Lower leg skin (tissue), 3 donors: ENCODE measurements around the gene FN3K.

ENCODE experiments used
- POLR2A ChIP-seq, 2 donors: fragments of 450-650 bp; IDR thresholded peaks; one replicate each; pipeline ENCODE4 v1.6.1; 2016 to 2017; ENCODE audit warnings: antibody characterized with exemption in 2 of 2, mild to moderate bottlenecking in 1 of 2, moderate library complexity in 1 of 2
- TF ChIP-seq, protein P1 (sequence below), 3 donors: fragments of 450-650 bp; IDR thresholded peaks; one replicate each; pipeline ENCODE4 v1.5.1; 2016; ENCODE audit warnings: antibody characterized with exemption in 3 of 3, mild to moderate bottlenecking in 3 of 3, moderate library complexity in 2 of 3

DNA sequence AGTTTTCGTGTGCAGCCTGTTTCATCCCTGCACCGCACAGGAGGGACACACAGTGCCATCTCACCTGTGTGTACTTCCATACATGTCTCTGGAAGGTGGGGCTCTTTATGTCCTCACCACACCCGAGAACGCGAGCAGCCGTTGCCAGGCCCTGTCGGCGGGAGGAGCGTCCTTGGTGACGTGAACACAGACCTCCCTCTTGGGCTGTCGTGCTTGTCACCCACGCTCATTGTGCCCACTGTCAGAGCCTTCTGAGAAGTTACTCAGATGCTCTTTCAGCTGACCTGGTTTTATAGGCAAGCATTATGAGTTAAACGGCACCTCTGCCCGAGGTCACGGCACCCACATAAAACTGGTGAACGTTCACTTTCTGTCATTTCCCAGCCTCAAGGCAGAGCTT, 64.2 kb downstream of the FN3K start:
- TF ChIP-seq, protein P1, sequence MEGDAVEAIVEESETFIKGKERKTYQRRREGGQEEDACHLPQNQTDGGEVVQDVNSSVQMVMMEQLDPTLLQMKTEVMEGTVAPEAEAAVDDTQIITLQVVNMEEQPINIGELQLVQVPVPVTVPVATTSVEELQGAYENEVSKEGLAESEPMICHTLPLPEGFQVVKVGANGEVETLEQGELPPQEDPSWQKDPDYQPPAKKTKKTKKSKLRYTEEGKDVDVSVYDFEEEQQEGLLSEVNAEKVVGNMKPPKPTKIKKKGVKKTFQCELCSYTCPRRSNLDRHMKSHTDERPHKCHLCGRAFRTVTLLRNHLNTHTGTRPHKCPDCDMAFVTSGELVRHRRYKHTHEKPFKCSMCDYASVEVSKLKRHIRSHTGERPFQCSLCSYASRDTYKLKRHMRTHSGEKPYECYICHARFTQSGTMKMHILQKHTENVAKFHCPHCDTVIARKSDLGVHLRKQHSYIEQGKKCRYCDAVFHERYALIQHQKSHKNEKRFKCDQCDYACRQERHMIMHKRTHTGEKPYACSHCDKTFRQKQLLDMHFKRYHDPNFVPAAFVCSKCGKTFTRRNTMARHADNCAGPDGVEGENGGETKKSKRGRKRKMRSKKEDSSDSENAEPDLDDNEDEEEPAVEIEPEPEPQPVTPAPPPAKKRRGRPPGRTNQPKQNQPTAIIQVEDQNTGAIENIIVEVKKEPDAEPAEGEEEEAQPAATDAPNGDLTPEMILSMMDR (IDR thresholded peaks at IDR 0.05) = no peak
- no peak for TF ChIP-seq POLR2A (IDR thresholded peaks at IDR 0.05)
